Astrocyte (in vitro differentiated cells and primary cell): ENCODE results near the gene DPF3. TPM values are rescaled to one million over a fixed set of nuclear protein-coding genes. Genes with fewer than 3 reads are reported as not detected.

ENCODE experiments used
- DNase-seq: peaks from one replicate; pipeline ENCODE4 v3.0.0-alpha.2; 2010; ENCODE audit warnings: low read depth
- FAIRE-seq: peaks from 2 replicates; lab custom pipeline; 2011; peaks lifted over from hg19 to GRCh38; lab: Jason Lieb, UNC
- H2AFZ ChIP-seq: 2 replicates; pipeline ENCODE4 v1.6.0; 2012; ENCODE audit warnings: low read depth, low read length, inconsistent platforms
- H3K27ac ChIP-seq: 2 replicates; pipeline ENCODE4 v1.5.1; 2011; ENCODE audit warnings: low read depth, low read length, inconsistent platforms
- H3K27me3 ChIP-seq: 2 replicates; pipeline ENCODE4 v1.6.0; 2011; ENCODE audit warnings: low read length, inconsistent platforms; ENCODE audit not compliant: insufficient read depth
- H3K36me3 ChIP-seq: 2 replicates; pipeline ENCODE4 v1.5.1; 2011; ENCODE audit warnings: low read length, inconsistent platforms; ENCODE audit not compliant: insufficient read depth
- H3K4me1 ChIP-seq: 2 replicates; pipeline ENCODE4 v1.5.1; 2011; ENCODE audit warnings: low read length, inconsistent platforms; ENCODE audit not compliant: insufficient read depth
- H3K4me2 ChIP-seq: 2 replicates; pipeline ENCODE4 v1.6.0; 2012; ENCODE audit warnings: low read length, inconsistent platforms
- H3K4me3 ChIP-seq: 2 replicates; pipeline ENCODE4 v1.5.1; 2011; ENCODE audit warnings: low read depth, mild to moderate bottlenecking, low read length, inconsistent platforms; ENCODE audit not compliant: insufficient read depth
- H3K79me2 ChIP-seq: 2 replicates; pipeline ENCODE4 v1.6.0; 2012; ENCODE audit warnings: mild to moderate bottlenecking, low read length, inconsistent platforms; ENCODE audit not compliant: insufficient read depth
- H3K9ac ChIP-seq: 2 replicates; pipeline ENCODE4 v1.6.0; 2012; ENCODE audit warnings: mild to moderate bottlenecking, low read length, inconsistent platforms
- H3K9me3 ChIP-seq: 2 replicates; pipeline ENCODE4 v1.5.1; 2012; ENCODE audit warnings: low read depth, mild to moderate bottlenecking, low read length, inconsistent platforms; ENCODE audit not compliant: insufficient read depth
- H4K20me1 ChIP-seq: 2 replicates; pipeline ENCODE4 v1.6.0; 2012; ENCODE audit warnings: low read length, inconsistent platforms; ENCODE audit not compliant: insufficient read depth
- H3K27ac Mint-ChIP-seq: one replicate; pipeline ENCODE4 v1.8.0; 2021; ENCODE audit warnings: mild to moderate bottlenecking, mixed read lengths; ENCODE audit not compliant: unreplicated experiment
- H3K27me3 Mint-ChIP-seq: one replicate; pipeline ENCODE4 v1.8.0; 2021; ENCODE audit warnings: low read depth, mixed read lengths; ENCODE audit not compliant: unreplicated experiment
- H3K36me3 Mint-ChIP-seq: one replicate; pipeline ENCODE4 v1.8.0; 2021; ENCODE audit warnings: low read depth, mixed read lengths; ENCODE audit not compliant: unreplicated experiment
- H3K4me1 Mint-ChIP-seq: one replicate; pipeline ENCODE4 v1.8.0; 2021; ENCODE audit warnings: low read depth, mixed read lengths; ENCODE audit not compliant: unreplicated experiment
- H3K4me3 Mint-ChIP-seq: one replicate; pipeline ENCODE4 v1.8.0; 2021; ENCODE audit warnings: mild to moderate bottlenecking, moderate library complexity, mixed read lengths; ENCODE audit not compliant: unreplicated experiment
- H3K9me3 Mint-ChIP-seq: one replicate; pipeline ENCODE4 v1.8.0; 2021; ENCODE audit warnings: mild to moderate bottlenecking, mixed read lengths; ENCODE audit not compliant: unreplicated experiment
- CTCF ChIP-seq: IDR thresholded peaks from 2 replicates; pipeline ENCODE4 v1.5.1; 2011; ENCODE audit warnings: low read depth, mild to moderate bottlenecking, inconsistent platforms, low read length, moderate library complexity; ENCODE audit not compliant: insufficient read depth
- EZH2 ChIP-seq: IDR thresholded peaks from 2 replicates; pipeline ENCODE4 v1.6.1; 2012; ENCODE audit warnings: mild to moderate bottlenecking, low read length, inconsistent platforms; ENCODE audit not compliant: insufficient read depth
- total RNA-seq: library from RNA; stranded (reverse); gene quantifications from 2 replicates; pipeline ENCODE4 v1.2.1, GENCODE V29; 2021

Gene DPF3
- total RNA-seq, 1 donor from 2014 or later = 2.4 TPM

GRCh38 chr14:72666610-72667009 is 227.3 kb downstream of the DPF3 start:
- Histone ChIP-seq H3K9ac (peak overlapping the region; percentile 78), H4K20me1 (no peaks in the 10 kb centered on the region), H3K79me2 (no peaks in the 10 kb centered on the region), H3K9me3 (no peaks in the 10 kb centered on the region), H3K4me3 (peak overlapping the region; percentile 52), H3K27me3 (no peaks in the 10 kb centered on the region), H2AFZ (no peak overlapping the region), H3K36me3 (no peaks in the 10 kb centered on the region), H3K27ac (peak overlapping the region; percentile 99), H3K4me1 (peaks cover 38% of the 10 kb centered on the region), H3K4me2 (peak overlapping the region; percentile 78)
- Mint-ChIP-seq H3K36me3 (no peaks in the 10 kb centered on the region), H3K4me1 (peaks cover 48% of the 10 kb centered on the region), H3K27ac (peak overlapping the region; percentile 99), H3K27me3 (no peaks in the 10 kb centered on the region), H3K4me3 (peak overlapping the region; percentile 47), H3K9me3 (peaks cover 2% of the 10 kb centered on the region)
- FAIRE-seq (peak; percentile 59), DNase-seq (peak; percentile 86)
- TF ChIP-seq EZH2 (no peak), CTCF (no peak)

- no peaks in the 10 kb centered on the region for H3K36me3 ChIP-seq
- Mint-ChIP-seq H3K4me3 (no peak overlapping the region), H3K9me3 (no peaks in the 10 kb centered on the region), H3K4me1 (peaks cover 50% of the 10 kb centered on the region), H3K36me3 (no peaks in the 10 kb centered on the region), H3K27ac (peak overlapping the region; percentile 99), H3K27me3 (no peaks in the 10 kb centered on the region)
- peaks cover 38% of the 10 kb centered on the region for H3K4me1 ChIP-seq
- H3K9ac ChIP-seq = peak overlapping the region; percentile 78
- no peaks in the 10 kb centered on the region for H4K20me1 ChIP-seq
- H2AFZ ChIP-seq = no peak overlapping the region
- FAIRE-seq (peak; percentile 100), DNase-seq (peak; percentile 100)
- H3K79me2 ChIP-seq = no peaks in the 10 kb centered on the region
- H3K27me3 ChIP-seq = no peaks in the 10 kb centered on the region
- H3K27ac ChIP-seq = peak overlapping the region; percentile 99
- no peak for TF ChIP-seq EZH2
- TF ChIP-seq CTCF = no peak
- H3K4me3 ChIP-seq = peak overlapping the region; percentile 52
- H3K4me2 ChIP-seq = peak overlapping the region; percentile 78
- no peaks in the 10 kb centered on the region for H3K9me3 ChIP-seq
Measured at GRCh38 chr14:72665259-72665658, 228.6 kb downstream of the DPF3 start.

- Mint-ChIP-seq H3K4me1 (peaks cover 50% of the 10 kb centered on the region), H3K9me3 (no peaks in the 10 kb centered on the region), H3K27ac (peak overlapping the region; percentile 99), H3K36me3 (no peaks in the 10 kb centered on the region), H3K27me3 (no peaks in the 10 kb centered on the region), H3K4me3 (no peak overlapping the region)
- Histone ChIP-seq H3K79me2 (no peaks in the 10 kb centered on the region), H3K36me3 (no peaks in the 10 kb centered on the region), H3K27me3 (no peaks in the 10 kb centered on the region), H3K4me1 (peaks cover 38% of the 10 kb centered on the region), H4K20me1 (no peaks in the 10 kb centered on the region), H2AFZ (no peak overlapping the region), H3K9ac (peak overlapping the region; percentile 66), H3K4me3 (no peak overlapping the region), H3K9me3 (no peaks in the 10 kb centered on the region), H3K4me2 (peak overlapping the region; percentile 15), H3K27ac (peak overlapping the region; percentile 99)
- no peak for TF ChIP-seq CTCF
- TF ChIP-seq EZH2 = no peak
- peak; percentile 56 for FAIRE-seq
- DNase-seq = no peak
Measured at GRCh38 chr14:72664651-72665050, 229.2 kb downstream of the DPF3 start.
